ENCODE results near the gene ZNF76.

Gene ZNF76

GRCh38 chr6:35220711-35221110 is 38.8 kb upstream of the ZNF76 start:
- in situ Hi-C loops (cut with HindIII; ENCODE audit: low pct_unique_long_range_greater_than_20kb, low sequenced_read_pairs): no loop called here
- no peak for DNase-seq (ENCODE audit: low read depth in 1 of 2, low spot score in 1 of 2)
- no peak for TF ChIP-seq JUND (IDR thresholded peaks at IDR 0.05; ENCODE audit: low read depth)

GRCh38 chr6:35223396-35223795 is 36.1 kb upstream of the ZNF76 start:
- TF ChIP-seq JUND (IDR thresholded peaks at IDR 0.05; ENCODE audit: low read depth): no peak
- no peak for DNase-seq (ENCODE audit: low read depth in 1 of 2, low spot score in 1 of 2)
- in situ Hi-C loops (cut with HindIII; ENCODE audit: low pct_unique_long_range_greater_than_20kb, low sequenced_read_pairs): no loop called here

GRCh38 chr6:35224720-35225119 is 34.8 kb upstream of the ZNF76 start:
- TF ChIP-seq JUND (IDR thresholded peaks at IDR 0.05; ENCODE audit: low read depth): no peak
- in situ Hi-C loops (cut with HindIII; ENCODE audit: low pct_unique_long_range_greater_than_20kb, low sequenced_read_pairs): no loop called here

DNA sequence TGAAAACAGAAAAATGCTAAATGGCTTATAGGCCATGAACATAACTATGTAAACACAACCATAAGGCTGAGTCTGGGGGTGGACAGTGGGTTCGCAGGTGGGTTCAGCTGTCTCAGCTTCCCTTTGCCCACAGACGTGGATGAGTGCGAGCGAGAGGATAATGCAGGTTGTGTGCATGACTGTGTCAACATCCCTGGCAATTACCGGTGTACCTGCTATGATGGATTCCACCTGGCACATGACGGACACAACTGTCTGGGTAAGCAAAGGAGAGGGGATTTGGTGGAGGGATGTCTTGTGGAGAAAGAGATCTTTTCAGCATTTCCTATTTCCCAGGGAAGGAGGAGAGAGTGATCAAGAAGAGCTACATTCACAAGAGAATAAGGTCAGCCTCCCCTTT is 31.1 kb upstream of the ZNF76 start:
- DNase-seq (ENCODE audit: low read depth in 1 of 2, low spot score in 1 of 2): no peak
- no peak for TF ChIP-seq JUND (IDR thresholded peaks at IDR 0.05; ENCODE audit: low read depth)

More at GRCh38 chr6:35224720-35225119, 34.8 kb upstream of the ZNF76 start:
- DNase-seq (ENCODE audit: low read depth in 1 of 2, low spot score in 1 of 2): no peak

DNA sequence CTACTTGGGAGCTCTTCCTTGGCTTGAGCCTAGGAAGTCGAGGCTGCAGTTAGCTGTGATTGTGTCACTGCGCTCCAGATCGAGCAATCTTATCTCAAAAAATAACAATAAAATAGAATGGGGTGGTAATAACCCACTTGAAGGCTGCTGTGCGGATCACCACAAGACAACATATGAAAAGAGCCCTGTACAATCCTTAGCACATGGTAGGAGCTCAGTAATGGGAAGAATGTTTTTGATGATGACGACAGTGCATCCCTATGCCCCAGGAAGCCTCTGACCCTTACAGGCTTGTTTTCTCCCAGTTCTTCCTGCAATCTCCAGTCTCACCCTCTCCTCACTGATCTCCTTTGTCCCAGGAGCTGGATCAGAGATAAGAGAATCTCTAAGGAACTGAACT is 30.2 kb upstream of the ZNF76 start:
- in situ Hi-C loops (cut with HindIII; ENCODE audit: low pct_unique_long_range_greater_than_20kb, low sequenced_read_pairs): no loop called here
- DNase-seq (ENCODE audit: low read depth in 1 of 2, low spot score in 1 of 2): no peak
- TF ChIP-seq JUND (IDR thresholded peaks at IDR 0.05; ENCODE audit: low read depth): no peak

More for the DNA sequence above, 31.1 kb upstream of the ZNF76 start:
- in situ Hi-C loops (cut with HindIII; ENCODE audit: low pct_unique_long_range_greater_than_20kb, low sequenced_read_pairs): no loop called here

DNA sequence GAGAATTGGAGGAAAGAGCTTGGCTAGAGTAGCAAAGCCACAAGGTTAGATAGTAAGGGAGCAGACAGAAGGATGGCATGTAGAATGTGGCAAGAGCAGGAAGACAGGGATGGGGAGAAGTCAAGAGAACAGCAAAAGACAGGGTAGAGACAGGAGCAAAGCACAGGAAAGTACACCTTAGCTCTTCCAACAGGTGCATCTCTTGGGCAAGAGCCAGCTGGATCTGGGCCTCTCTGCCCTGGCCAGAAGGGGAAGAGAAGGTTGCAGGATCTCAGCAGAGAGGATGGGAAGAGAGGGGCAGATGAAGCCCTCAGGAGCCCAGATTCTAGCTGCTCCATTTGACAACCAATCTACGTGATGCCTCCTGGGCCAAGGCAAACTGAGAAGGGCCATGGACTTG is 29.0 kb upstream of the ZNF76 start:
- in situ Hi-C loops (cut with HindIII; ENCODE audit: low pct_unique_long_range_greater_than_20kb, low sequenced_read_pairs): no loop called here
- DNase-seq (ENCODE audit: low read depth in 1 of 2, low spot score in 1 of 2): no peak
- TF ChIP-seq JUND (IDR thresholded peaks at IDR 0.05; ENCODE audit: low read depth): no peak

DNA sequence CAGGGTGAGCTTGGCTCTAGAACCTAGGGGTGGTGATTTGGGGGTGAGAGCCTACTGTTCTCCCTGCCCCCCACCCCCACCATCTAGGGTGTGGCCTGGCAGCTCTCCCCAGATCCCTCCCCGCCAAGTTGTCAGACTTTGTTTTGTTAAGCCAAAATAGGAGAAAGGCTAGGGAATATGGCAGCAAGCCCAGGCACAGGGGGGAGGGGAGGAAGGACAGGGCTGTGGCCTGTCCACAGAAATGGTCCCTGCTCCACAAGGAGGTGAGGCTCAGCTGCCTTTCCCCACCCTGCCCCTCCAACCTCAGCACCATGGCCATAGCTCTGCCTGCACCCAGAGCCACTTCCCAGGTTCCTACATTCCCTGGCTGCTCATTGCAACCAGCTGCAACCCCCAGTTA is 28.6 kb upstream of the ZNF76 start:
- TF ChIP-seq JUND (IDR thresholded peaks at IDR 0.05; ENCODE audit: low read depth): no peak
- no peak for DNase-seq (ENCODE audit: low read depth in 1 of 2, low spot score in 1 of 2)
- in situ Hi-C loops (cut with HindIII; ENCODE audit: low pct_unique_long_range_greater_than_20kb, low sequenced_read_pairs): no loop called here

- no peak for DNase-seq (ENCODE audit: low read depth in 1 of 2, low spot score in 1 of 2)
- TF ChIP-seq JUND (IDR thresholded peaks at IDR 0.05; ENCODE audit: low read depth): no peak
- in situ Hi-C loops (cut with HindIII; ENCODE audit: low pct_unique_long_range_greater_than_20kb, low sequenced_read_pairs): no loop called here
Observed at GRCh38 chr6:35231563-35231962, 28.0 kb upstream of the ZNF76 start.

DNA sequence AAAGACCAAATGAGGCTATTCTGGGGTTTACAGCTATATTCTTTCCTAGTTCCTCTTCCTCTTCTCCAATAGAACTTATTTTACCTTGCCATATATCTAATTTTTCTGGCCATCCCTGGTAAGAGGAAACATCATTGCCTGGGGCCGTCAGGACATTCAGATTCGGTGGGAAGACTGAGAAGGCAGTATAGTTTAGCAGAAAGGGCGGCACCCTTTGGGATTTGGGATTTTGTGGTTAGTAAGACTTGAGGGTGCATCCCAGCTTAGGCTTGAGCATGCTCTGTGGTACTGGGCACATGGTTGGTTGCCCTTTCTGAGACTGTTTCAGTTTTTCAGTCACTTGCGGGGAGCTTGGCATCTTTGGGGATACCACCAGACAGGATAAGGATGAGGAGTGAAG is 24.6 kb upstream of the ZNF76 start:
- TF ChIP-seq JUND (IDR thresholded peaks at IDR 0.05; ENCODE audit: low read depth): no peak
- no peak for DNase-seq (ENCODE audit: low read depth in 1 of 2, low spot score in 1 of 2)
- in situ Hi-C loops (cut with HindIII; ENCODE audit: low pct_unique_long_range_greater_than_20kb, low sequenced_read_pairs): no loop called here

- TF ChIP-seq JUND (IDR thresholded peaks at IDR 0.05; ENCODE audit: low read depth): no peak
- in situ Hi-C loops (cut with HindIII; ENCODE audit: low pct_unique_long_range_greater_than_20kb, low sequenced_read_pairs): no loop called here
Observed at GRCh38 chr6:35236223-35236622, 23.3 kb upstream of the ZNF76 start.

GRCh38 chr6:35237476-35237875 is 22.1 kb upstream of the ZNF76 start:
- no peak for TF ChIP-seq JUND (IDR thresholded peaks at IDR 0.05; ENCODE audit: low read depth)
- in situ Hi-C loops (cut with HindIII; ENCODE audit: low pct_unique_long_range_greater_than_20kb, low sequenced_read_pairs): no loop called here
- DNase-seq (ENCODE audit: low read depth in 1 of 2, low spot score in 1 of 2): no peak

More at GRCh38 chr6:35236223-35236622, 23.3 kb upstream of the ZNF76 start:
- DNase-seq (ENCODE audit: low read depth in 1 of 2, low spot score in 1 of 2): no peak

DNA sequence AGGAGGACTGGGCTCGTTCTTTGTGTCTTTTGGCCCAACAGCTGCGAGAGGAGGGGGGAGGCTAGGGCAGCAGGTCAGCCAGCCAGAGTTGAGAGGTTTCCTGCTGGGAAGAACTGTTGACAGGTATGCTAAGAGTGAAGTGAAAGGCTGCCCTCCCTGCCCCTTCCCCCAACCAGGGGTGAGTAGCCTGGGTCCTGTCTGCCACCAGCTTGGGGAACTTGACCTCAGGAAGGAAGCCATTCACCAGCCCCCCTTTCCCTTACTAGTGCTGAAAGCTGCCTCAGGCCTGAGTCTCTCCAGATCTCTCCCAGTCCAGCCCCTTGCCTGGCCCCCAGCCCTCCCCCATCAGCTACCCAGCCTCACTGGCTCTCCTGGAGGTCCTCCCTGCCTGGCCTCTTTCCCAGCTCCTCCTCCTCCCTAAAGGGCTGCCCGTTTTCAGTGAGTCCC is 20.7 kb upstream of the ZNF76 start:
- in situ Hi-C loops (cut with HindIII; ENCODE audit: low pct_unique_long_range_greater_than_20kb, low sequenced_read_pairs): no loop called here
- no peak for DNase-seq (ENCODE audit: low read depth in 1 of 2, low spot score in 1 of 2)

GRCh38 chr6:35239581-35239980 is 20.0 kb upstream of the ZNF76 start:
- TF ChIP-seq JUND (IDR thresholded peaks at IDR 0.05; ENCODE audit: low read depth): no peak
- in situ Hi-C loops (cut with HindIII; ENCODE audit: low pct_unique_long_range_greater_than_20kb, low sequenced_read_pairs): no loop called here
- DNase-seq (ENCODE audit: low read depth in 1 of 2, low spot score in 1 of 2): no peak

More for the DNA sequence above, 20.7 kb upstream of the ZNF76 start:
- TF ChIP-seq JUND (IDR thresholded peaks at IDR 0.05; ENCODE audit: low read depth): no peak

All from T47D (cell line).